OCI-M2 (cell line): ENCODE measurements around the gene DLG3.
"Not testable (repeated sequence)": the region's sequence is repeated elsewhere in the genome, so short reads cannot be mapped to it uniquely, and the experiment has no call there.

Experiments
- DNase-seq: peaks from one replicate; lab custom pipeline; 2025; ENCODE audit not compliant: unreplicated experiment; lab: John Stamatoyannopoulos, UW

The DLG3 gene

DNA sequence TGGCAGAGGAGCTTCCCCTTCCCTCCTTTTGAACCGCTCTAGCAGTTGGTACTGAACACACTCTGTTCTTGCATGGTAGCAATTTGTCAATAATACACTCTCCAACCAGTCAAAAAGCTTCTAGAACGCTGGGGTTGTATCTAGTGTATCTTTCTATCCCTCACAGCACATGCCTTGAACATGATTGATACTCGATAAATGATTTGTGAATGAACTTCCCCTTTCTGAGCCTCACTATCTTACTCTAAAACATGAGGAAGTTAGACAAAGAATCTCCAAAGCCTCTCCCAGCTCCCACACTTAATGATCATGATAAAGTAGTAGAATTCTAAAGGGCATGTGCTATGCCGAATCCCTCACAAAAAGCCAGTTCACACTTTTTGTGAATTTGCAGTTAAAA is 64.4 kb downstream of the DLG3 start:
- DNase-seq, result no peak

DNA sequence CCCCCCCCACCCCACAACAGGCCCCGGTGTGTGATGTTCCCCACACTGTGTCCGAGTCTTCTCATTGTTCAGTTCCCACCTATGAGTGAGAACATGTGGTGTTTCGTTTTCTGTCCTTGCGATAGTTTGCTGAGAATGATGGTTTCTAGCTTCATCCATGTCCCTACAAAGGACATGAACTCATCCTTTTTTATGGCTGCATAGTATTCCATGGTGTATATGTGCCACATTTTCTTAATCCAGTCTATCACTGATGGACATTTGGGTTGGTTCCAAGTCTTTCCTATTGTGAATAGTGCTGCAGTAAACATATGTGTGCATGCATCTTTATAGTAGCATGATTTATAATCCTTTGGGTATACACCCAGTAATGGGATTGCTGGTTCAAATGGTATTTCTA is 70.6 kb downstream of the DLG3 start:
- DNase-seq, result not testable (repeated sequence)

DNA sequence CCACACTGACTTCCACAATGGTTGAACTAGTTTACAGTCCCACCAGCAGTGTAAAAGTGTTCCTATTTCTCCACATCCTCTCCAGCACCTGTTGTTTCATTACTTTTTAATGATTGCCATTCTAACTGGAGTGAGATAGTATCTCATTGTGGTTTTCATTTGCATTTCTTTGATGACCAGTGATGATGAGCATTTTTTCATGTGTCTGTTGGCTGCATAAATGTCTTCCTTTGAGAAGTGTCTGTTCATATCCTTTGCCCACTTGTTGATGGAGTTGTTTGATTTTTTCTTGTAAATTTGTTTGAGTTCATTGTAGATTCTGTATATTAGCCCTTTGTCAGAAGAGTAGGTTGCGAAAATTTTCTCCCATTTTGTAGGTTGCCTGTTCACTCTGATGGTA is 71.1 kb downstream of the DLG3 start:
- DNase-seq, result not testable (repeated sequence)

DNA sequence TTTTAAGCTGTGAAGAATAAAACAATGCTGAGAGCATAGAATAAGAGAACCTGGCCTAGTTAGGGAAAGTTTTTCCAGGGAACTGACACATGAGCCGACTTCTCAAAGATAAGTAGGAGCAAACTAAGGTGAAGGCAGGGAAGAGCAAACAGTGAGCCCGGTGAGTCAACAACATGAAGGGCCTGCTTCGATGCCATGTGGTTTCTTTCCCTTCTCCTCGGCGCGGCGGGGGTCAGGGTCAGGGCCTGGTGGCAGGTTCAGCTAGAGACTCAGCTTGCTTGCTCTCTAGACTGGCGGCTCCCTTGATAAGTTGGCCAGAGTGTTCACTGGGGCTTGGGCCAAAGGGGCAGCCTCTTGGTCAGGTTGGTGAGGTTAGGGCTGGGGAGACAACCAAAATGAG is 81.1 kb downstream of the DLG3 start:
- DNase-seq, result no peak

DNA sequence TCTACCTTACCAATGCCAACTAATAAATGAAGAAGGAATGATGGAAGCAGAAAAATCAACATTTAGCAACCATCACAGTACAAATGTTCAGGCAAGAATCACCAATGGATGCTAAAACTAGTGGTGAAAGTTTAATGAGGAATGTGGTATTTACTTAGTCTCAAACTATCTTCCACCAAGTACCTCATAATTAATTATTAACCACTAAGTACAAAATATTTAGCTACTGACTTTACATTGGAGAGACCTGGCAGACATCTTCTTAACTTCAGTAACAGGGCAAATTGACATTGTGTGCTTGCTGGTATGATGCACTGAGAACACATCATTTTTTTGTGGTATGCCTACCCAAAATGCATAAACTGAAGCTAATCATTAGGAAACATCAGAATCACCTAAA is 82.4 kb downstream of the DLG3 start:
- DNase-seq, result no peak

DNA sequence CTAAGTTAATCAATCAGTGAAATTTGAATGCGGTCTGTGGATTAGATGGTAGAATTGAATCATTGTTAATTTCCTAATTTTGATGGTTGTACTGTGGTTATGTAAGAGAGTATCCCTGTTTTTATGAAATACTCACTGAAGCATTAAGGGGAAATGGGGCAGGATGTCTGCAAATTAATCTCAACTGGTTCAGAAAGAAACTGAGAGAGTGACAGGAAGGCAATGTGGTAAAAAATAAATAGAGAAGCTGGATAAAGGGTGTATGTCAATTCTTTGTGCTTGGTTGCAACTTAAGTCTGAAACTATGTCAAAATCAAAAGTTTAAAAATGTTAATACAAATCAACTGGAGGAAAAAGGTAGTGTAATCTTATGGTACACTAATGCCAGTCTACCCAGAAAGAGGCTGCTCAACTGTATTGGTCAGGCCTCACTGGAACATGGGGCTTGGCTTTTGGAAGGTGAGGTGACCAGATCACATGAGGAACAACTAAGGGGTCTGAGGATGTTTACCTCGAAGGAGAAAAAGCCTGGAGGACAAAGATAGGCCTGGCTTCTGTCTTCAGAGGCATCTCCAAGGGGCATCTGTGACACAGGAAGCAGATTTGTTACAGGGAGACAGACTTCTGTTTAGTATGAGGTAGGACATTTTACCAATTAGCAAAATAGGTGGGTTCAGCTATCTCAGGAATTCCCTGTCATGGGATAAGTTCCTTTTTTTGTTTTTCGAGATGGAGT is 83.1 kb downstream of the DLG3 start:
- no peak for DNase-seq

DNA sequence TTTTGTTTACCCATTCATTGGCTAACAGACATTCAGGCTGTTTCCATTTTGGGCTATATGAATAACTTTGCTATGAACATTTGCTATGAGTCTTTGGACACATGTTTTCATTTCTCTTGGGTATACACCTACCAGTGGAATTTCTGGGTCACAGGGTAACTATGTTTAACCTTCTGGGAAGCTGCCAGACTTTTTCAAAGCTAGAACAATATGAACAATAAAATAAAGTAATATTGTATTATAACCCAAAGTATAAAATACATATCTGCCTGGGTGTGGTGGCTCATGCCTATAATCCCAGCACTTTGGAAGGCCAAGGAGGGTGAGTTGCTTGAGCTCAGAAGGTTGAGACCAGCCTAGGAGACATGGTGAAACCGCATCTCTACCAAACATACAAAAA is 90.6 kb downstream of the DLG3 start:
- DNase-seq, result no peak

DNA sequence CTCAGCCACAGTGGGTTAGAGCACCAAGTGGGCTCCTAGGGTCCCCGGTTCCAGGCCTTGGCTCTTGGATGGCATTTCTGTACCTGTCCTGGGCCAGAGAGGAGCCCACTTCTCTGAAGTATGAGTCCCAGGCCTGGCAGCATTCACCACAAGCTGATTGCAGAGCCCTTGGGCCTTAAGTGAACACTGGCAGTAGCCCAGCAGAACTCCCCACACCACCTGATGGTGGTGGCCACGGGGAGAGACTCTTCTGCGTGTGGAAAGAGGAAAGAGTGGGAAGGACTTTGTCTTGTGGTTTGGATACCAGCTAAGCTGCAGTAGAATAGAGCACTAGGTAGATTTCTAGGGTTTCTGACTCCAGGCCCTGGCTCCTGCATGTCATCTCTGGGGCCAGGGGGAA is 104.8 kb downstream of the DLG3 start:
- DNase-seq, result no peak

DNA sequence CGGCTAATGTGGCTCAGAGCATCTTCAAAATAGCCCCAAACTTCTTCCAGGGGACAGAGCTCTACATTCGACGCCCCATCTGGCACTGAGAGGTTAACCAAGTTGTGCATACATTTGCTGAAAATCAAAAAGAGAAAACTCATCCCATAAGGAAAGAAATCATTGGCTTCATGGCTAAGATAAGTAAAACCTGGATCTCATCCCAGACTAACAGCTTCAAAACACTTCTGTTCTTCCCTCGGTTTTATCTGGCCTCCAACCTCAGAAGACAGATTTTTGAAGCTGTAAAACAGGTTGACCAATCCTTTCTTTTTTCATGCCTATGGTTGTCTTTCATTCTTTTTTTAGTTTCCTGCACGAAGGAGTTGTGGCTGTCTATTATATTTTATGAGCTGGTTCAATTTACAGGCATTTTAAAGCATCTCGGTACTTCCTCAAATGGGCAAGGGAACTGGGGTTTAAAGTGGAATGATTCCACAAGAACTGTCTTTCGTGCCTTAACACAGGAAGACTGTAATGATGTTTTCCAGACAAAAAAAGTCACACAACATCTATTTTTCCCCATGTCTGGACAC is 107.6 kb downstream of the DLG3 start:
- DNase-seq, result no peak

DNA sequence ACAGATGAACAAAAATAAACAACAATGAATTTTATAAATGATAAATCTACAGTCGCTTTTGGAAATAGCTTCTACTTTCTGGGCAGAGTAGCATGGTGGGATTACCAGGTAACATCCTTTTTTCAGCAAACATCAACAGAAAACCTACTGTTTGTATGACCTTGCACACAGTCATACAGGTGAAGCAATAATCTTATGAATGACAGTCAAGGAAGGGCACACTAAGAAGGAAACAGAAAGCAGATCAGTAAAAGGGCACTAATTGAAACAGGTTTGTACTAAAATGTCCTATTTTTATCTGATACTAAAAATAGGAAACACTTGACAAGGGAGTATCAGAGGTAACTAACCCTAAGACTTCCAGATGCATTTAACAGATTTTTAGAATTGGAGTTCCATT is 108.9 kb downstream of the DLG3 start:
- DNase-seq, result no peak

DNA sequence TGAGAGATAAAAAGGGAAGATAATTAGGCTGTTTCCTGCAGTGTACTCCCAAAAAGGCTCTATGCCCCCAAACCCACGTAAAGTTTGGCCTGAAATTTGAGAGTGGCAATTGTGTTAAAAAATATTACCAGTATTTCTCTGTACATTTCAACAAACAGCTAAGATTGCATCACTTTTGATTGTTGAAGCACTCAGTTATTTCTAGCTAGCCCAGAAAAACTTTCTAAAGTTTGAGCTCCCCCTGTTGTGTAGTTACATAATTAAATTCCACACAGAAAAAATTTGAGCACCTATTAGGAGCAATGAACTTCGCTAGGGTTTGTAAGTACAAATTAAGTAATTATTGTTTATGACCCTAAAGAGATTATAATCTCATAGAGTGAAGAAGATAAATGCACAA is 109.4 kb downstream of the DLG3 start:
- DNase-seq, result no peak

DNA sequence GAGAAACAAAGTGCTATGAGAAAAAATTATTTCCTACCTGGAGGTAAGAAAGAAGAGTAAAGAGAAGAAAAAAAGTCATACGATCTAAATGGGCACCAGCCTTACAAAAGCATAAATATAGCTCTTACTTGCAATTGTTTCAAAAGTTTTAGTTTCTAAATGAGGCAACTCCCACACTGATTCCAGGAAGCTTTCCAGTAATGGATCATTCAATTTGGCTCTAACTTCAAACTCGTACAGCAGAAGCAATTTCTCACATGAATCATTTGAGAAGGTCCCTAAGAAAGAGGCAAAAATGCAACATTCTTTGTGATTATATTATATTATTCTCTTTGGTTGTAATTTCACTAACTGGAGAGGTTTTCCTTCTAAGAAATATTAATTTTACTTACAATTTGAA is 109.9 kb downstream of the DLG3 start:
- no peak for DNase-seq

DNA sequence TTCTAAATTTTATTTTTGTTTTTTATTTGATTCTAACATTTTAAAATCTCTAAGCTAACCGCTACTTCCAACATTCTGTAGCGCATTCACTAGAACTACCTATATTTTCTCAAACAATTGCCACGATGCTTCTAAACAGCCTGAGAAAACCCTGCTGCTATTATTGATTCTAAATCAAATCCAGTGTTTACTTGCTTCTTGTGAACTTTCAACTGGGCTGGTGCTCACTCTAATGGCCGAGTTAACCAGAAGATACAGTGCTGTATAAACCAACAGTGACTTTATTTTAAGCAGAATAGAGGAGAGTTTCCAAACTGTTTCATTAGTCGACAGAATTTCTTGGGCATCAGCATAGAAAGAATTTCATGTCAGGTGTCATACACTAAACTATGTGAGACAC is 110.3 kb downstream of the DLG3 start:
- no peak for DNase-seq
